ENCODE data around the gene RUVBL2.
A peak's percentile ranks its signal among the peaks of the same experiment; 100 is the strongest.

Gene RUVBL2

GRCh38 chr19:48964205-48965039, 29.3 kb upstream of the RUVBL2 start:
- no peak for TF ChIP-seq CTCF (IDR thresholded peaks at IDR 0.05; ENCODE audit: insufficient read depth, missing control alignments)
- no peak for FAIRE-seq
- no peak for DNase-seq (ENCODE audit: insufficient read length, low spot score)

- DNase-seq (ENCODE audit: insufficient read length, low spot score) = peak; percentile 98
- no peak for FAIRE-seq
- no peak for TF ChIP-seq CTCF (IDR thresholded peaks at IDR 0.05; ENCODE audit: insufficient read depth, missing control alignments)
Measured at GRCh38 chr19:48965040-48965805, 28.5 kb upstream of the RUVBL2 start, which contains the start of gene FTL. TSS of gene FTL (plus strand) at chr19:48965309. CDS start at chr19:48965508, 199 bp downstream.

GRCh38 chr19:48965806-48966540, 27.7 kb upstream of the RUVBL2 start:
- DNase-seq (ENCODE audit: insufficient read length, low spot score) = no peak
- FAIRE-seq = no peak

GRCh38 chr19:48966541-48967345, 26.9 kb upstream of the RUVBL2 start:
- FAIRE-seq (no peak), DNase-seq (ENCODE audit: insufficient read length, low spot score) (no peak)
- no peak for TF ChIP-seq CTCF (IDR thresholded peaks at IDR 0.05; ENCODE audit: insufficient read depth, missing control alignments)

More at GRCh38 chr19:48965806-48966540, 27.7 kb upstream of the RUVBL2 start:
- no peak for TF ChIP-seq CTCF (IDR thresholded peaks at IDR 0.05; ENCODE audit: insufficient read depth, missing control alignments)

- DNase-seq (ENCODE audit: insufficient read length, low spot score) (no peak), FAIRE-seq (no peak)
- TF ChIP-seq CTCF (IDR thresholded peaks at IDR 0.05; ENCODE audit: insufficient read depth, missing control alignments) = no peak
Measured at GRCh38 chr19:48967346-48968178, 26.1 kb upstream of the RUVBL2 start.

Data from D721Med (cell line).